Progenitor cell of endocrine pancreas (in vitro differentiated cells): ENCODE measurements around the gene SH2D3A. TPM values are rescaled to one million over a fixed set of nuclear protein-coding genes. Genes with fewer than 3 reads are reported as not detected.

Source experiments
- DNase-seq: peaks from one replicate; pipeline ENCODE4 v3.0.0; 2021; ENCODE audit warnings: low spot score; ENCODE audit not compliant: unreplicated experiment
- H3K27ac Mint-ChIP-seq: 2 replicates; pipeline ENCODE4 v1.8.0; 2021; ENCODE audit warnings: mild to moderate bottlenecking, moderate library complexity, mixed read lengths
- H3K27me3 Mint-ChIP-seq: 2 replicates; pipeline ENCODE4 v1.8.0; 2021; ENCODE audit warnings: mixed read lengths
- H3K36me3 Mint-ChIP-seq: 2 replicates; pipeline ENCODE4 v1.8.0; 2022; ENCODE audit warnings: mixed read lengths; ENCODE audit not compliant: insufficient read depth
- H3K4me1 Mint-ChIP-seq: 2 replicates; pipeline ENCODE4 v1.8.0; 2021; ENCODE audit warnings: low read depth, mixed read lengths
- H3K4me3 Mint-ChIP-seq: 2 replicates; pipeline ENCODE4 v1.8.0; 2021; ENCODE audit warnings: low read depth, mild to moderate bottlenecking, moderate library complexity, mixed read lengths
- H3K9me3 Mint-ChIP-seq: 2 replicates; pipeline ENCODE4 v1.8.0; 2021; ENCODE audit warnings: low read depth, mixed read lengths
- long read RNA-seq: library from polyadenylated mRNA; unstranded; transcript quantifications from one replicate; pipeline ENCODE4 v2.0.0, GENCODE V29; 2020
- total RNA-seq: library from RNA; stranded (reverse); gene quantifications from 2 replicates; pipeline ENCODE4 v1.2.1, GENCODE V29; 2021
- TF ChIP-seq, protein P1 (sequence below): fragments of 200-600 bp; sonication (generic); IDR thresholded peaks from one replicate; pipeline ENCODE4 v1.5.0; 2021; ENCODE audit warnings: antibody characterized with exemption, mild to moderate bottlenecking; ENCODE audit not compliant: unreplicated experiment

The SH2D3A gene
- total RNA-seq = 19.8 and 20.0 TPM in 2 replicates
- long read RNA-seq = 0 reads

DNA sequence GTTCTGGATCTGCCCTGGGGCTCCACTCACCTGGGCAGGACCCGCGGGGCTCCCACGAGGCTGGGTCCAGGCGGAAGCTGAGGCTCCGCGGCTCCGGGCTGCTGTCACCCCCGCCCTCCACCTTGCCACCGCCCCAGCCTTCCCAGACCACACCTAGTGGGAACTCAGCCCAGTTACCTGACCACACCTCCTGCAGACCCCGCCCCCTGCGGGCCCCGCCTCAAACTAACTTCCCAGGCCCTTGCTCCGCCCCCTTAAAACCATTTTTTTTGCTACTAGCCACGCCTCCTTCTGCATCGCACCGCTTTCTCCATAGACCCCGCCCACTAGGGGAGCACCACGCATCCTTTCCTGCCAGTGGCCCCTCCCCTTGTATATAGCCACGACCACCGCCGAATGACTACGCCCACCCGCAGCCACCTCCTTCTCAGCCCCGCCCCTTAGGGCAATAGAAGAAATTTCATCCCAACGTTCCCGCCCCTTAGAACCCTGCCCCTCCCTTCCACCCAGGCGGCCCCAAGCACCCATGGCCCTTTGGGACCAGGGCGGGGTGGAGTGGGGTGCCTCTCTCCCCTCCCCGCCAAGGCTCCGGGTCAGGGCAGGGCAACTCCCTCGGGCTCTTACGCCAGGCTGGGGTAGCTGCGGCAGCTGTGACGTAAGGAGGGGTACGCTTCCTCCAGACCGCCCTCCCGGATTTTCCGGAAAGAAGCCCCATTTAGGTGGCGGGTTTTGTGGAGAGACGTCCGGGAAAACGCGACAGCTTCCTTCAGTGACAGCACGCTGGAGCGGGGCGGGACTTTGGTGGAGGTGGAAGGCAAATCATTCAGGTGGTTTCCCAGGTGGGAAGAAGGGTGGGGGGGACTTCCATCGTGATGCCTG lies at the start of gene SH2D3A:
TSS of gene SH2D3A (minus strand) at position 79 of the 879 bp plus-strand sequence. CDS start 3,687 bp downstream, outside the sequence.
- Mint-ChIP-seq H3K36me3 (no peaks in the 10 kb centered on the region), H3K27me3 (peaks cover 10% of the 10 kb centered on the region), H3K9me3 (no peaks in the 10 kb centered on the region), H3K27ac (peak within 1 kb of the TSS; percentile 96), H3K4me1 (peaks cover 18% of the 10 kb centered on the region), H3K4me3 (peak within 1 kb of the TSS; percentile 79)
- TF ChIP-seq, protein P1, sequence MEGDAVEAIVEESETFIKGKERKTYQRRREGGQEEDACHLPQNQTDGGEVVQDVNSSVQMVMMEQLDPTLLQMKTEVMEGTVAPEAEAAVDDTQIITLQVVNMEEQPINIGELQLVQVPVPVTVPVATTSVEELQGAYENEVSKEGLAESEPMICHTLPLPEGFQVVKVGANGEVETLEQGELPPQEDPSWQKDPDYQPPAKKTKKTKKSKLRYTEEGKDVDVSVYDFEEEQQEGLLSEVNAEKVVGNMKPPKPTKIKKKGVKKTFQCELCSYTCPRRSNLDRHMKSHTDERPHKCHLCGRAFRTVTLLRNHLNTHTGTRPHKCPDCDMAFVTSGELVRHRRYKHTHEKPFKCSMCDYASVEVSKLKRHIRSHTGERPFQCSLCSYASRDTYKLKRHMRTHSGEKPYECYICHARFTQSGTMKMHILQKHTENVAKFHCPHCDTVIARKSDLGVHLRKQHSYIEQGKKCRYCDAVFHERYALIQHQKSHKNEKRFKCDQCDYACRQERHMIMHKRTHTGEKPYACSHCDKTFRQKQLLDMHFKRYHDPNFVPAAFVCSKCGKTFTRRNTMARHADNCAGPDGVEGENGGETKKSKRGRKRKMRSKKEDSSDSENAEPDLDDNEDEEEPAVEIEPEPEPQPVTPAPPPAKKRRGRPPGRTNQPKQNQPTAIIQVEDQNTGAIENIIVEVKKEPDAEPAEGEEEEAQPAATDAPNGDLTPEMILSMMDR = no peak
- DNase-seq = peak; percentile 86

DNA sequence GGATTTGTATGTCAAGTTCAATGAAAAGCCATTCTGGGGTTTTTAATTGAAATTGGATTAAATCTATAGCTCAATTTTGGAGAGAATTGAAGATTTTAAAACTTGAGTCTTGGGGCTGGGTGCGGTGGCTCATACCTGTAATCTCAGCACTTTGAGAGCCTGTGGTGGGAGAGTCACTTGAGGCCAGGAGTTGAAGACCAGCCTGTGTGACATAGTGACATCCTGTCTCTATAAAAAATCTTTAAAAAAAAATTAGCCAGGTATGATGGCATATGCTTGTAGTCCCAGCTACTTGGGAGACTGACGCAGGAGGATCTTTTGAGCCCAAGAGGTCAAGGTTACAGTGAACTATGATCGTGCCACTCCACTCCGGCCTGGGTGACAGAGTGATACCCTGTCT lies 46.4 kb upstream of the SH2D3A start:
- no peak for DNase-seq
- no peak overlapping the region for H3K27ac Mint-ChIP-seq
- no peaks in the 10 kb centered on the region for H3K36me3 Mint-ChIP-seq
- peaks cover 9% of the 10 kb centered on the region for H3K27me3 Mint-ChIP-seq
- H3K9me3 Mint-ChIP-seq = peaks cover 13% of the 10 kb centered on the region
- TF ChIP-seq, protein P1 = no peak
- H3K4me3 Mint-ChIP-seq = no peak overlapping the region
- no peaks in the 10 kb centered on the region for H3K4me1 Mint-ChIP-seq

DNA sequence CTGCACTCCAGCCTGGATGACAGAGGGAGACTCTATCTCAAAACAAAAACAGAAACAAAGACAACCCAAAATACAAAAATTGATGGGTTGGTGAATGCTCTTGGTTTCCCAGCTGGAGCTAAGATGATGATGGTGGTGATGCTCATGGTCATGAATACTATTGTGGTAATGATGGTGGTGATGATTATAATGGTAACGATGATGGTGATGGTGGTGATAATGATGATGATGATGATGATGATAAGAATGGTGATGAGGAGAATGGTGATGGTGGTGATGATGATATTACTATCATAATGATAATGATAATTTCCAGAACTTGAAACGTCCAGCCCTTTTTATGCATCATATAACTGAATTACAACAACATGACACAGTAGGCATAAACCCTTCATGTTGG lies 45.4 kb upstream of the SH2D3A start:
- H3K4me3 Mint-ChIP-seq = no peak overlapping the region

DNA sequence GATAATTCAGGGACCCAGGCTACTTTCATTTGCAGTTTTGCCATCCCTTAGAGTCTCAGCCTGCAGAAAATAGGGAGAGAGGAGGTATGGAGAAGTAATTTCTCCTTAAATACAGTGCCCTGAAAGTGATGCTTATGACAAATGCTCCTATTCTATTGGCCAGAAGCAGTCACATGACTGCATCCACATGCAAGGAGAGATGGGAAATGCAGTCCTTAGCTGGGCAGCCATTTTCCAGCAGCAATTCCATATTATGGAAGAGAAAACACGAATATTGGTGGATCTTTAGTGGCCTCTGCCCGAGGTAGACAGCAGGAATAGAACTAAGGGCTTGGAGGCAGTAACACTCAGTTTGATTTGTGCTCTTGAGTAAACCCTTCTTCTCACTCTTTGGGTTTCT lies 44.7 kb upstream of the SH2D3A start:
- Mint-ChIP-seq H3K27me3 (peaks cover 10% of the 10 kb centered on the region), H3K4me3 (no peak overlapping the region)
- no peak for DNase-seq

More for the DNA sequence above, 45.4 kb upstream of the SH2D3A start:
- Mint-ChIP-seq H3K9me3 (peaks cover 12% of the 10 kb centered on the region), H3K27me3 (peaks cover 10% of the 10 kb centered on the region), H3K4me1 (no peaks in the 10 kb centered on the region), H3K36me3 (no peaks in the 10 kb centered on the region), H3K27ac (no peak overlapping the region)
- no peak for DNase-seq
- TF ChIP-seq, protein P1 = no peak

DNA sequence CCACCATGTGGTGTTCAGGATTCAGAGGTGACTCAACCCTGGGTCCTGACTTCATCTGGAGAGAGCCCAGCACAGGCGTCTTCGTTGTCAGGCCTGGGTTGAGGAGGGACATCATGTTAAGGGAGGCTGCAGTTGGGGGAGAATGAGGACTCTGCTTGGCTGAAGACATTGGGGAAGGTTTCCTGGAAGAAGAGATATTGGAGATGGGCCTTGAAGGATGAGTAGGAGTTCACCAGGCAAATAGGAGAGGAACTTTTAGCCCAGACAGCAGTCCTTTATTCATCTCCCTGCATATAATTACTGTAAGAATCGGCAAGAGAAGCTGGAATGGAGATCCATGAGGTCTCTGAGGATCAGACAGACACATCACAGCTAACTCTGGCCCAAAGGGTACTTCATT lies 44.1 kb upstream of the SH2D3A start:
- no peaks in the 10 kb centered on the region for H3K36me3 Mint-ChIP-seq
- H3K4me1 Mint-ChIP-seq = no peaks in the 10 kb centered on the region
- TF ChIP-seq, protein P1 = no peak
- H3K27ac Mint-ChIP-seq = no peak overlapping the region
- no peak overlapping the region for H3K4me3 Mint-ChIP-seq
- peaks cover 12% of the 10 kb centered on the region for H3K9me3 Mint-ChIP-seq
- DNase-seq = no peak
- H3K27me3 Mint-ChIP-seq = peaks cover 9% of the 10 kb centered on the region

More for the DNA sequence above, 44.7 kb upstream of the SH2D3A start:
- peaks cover 12% of the 10 kb centered on the region for H3K9me3 Mint-ChIP-seq
- no peaks in the 10 kb centered on the region for H3K4me1 Mint-ChIP-seq
- no peak overlapping the region for H3K27ac Mint-ChIP-seq
- H3K36me3 Mint-ChIP-seq = no peaks in the 10 kb centered on the region
- TF ChIP-seq, protein P1 = no peak
